MM.1S (cell line): ENCODE data around the gene EPHX1.

Source experiments
- DNase-seq: peaks from one replicate; pipeline ENCODE4 v3.0.0-alpha.2; 2015
- H2AFZ ChIP-seq: fragments of 300-600 bp; sonication (generic); 2 replicates; pipeline ENCODE4 v1.6.0; 2016; ENCODE audit warnings: antibody characterized with exemption, low read length
- H3F3A ChIP-seq: fragments of 300-600 bp; sonication (generic); 2 replicates; pipeline ENCODE4 v1.6.1; 2016; ENCODE audit warnings: mild to moderate bottlenecking, antibody characterized with exemption, low read length, moderate library complexity, mixed read lengths; ENCODE audit not compliant: insufficient read depth
- H3K27ac ChIP-seq: fragments of 300-600 bp; sonication (generic); 2 replicates; pipeline ENCODE4 v1.5.1; 2016; ENCODE audit warnings: mild to moderate bottlenecking, low read length
- H3K27me3 ChIP-seq: fragments of 300-600 bp; sonication (generic); replicated peaks from 2 replicates; pipeline ENCODE4 v1.6.0; 2016; ENCODE audit warnings: low read length; ENCODE audit not compliant: insufficient read depth
- H3K36me3 ChIP-seq: fragments of 300-600 bp; sonication (generic); replicated peaks from 2 replicates; pipeline ENCODE4 v1.6.1; 2016; ENCODE audit warnings: mild to moderate bottlenecking, low read length, mixed read lengths; ENCODE audit not compliant: insufficient read depth
- H3K4me1 ChIP-seq: fragments of 300-600 bp; sonication (generic); 2 replicates; pipeline ENCODE4 v1.6.1; 2016; ENCODE audit warnings: low read length, mixed read lengths
- H3K4me2 ChIP-seq: fragments of 300-600 bp; sonication (generic); 2 replicates; pipeline ENCODE4 v1.6.0; 2016; ENCODE audit warnings: low read depth, low read length
- H3K4me3 ChIP-seq: fragments of 300-600 bp; sonication (generic); 2 replicates; pipeline ENCODE4 v1.5.1; 2016; ENCODE audit warnings: low read length, mixed read lengths
- H3K79me2 ChIP-seq: fragments of 300-600 bp; sonication (generic); 2 replicates; pipeline ENCODE4 v1.6.1; 2016; ENCODE audit warnings: mixed run types, low read length, mixed read lengths
- H3K9ac ChIP-seq: fragments of 300-600 bp; sonication (generic); 2 replicates; pipeline ENCODE4 v1.6.1; 2016; ENCODE audit warnings: low read length, mixed read lengths
- H3K9me2 ChIP-seq: fragments of 300-600 bp; sonication (generic); replicated peaks from 2 replicates; pipeline ENCODE4 v1.6.1; 2016; ENCODE audit warnings: mild to moderate bottlenecking, low read length, mixed read lengths; ENCODE audit not compliant: insufficient read depth
- H3K9me3 ChIP-seq: fragments of 300-600 bp; sonication (generic); replicated peaks from 2 replicates; pipeline ENCODE4 v1.6.1; 2016; ENCODE audit warnings: mild to moderate bottlenecking, low read length, mixed read lengths; ENCODE audit not compliant: insufficient read depth
- H4K20me1 ChIP-seq: fragments of 300-600 bp; sonication (generic); 2 replicates; pipeline ENCODE4 v1.6.1; 2016; ENCODE audit warnings: mild to moderate bottlenecking, low read length, moderate library complexity, mixed read lengths; ENCODE audit not compliant: insufficient read depth
- CTCF ChIP-seq: fragments of 300-600 bp; sonication (generic); IDR thresholded peaks from 2 replicates; pipeline ENCODE4 v1.5.1; 2016; ENCODE audit warnings: antibody characterized with exemption, low read length, mixed read lengths
- EZH2 ChIP-seq: fragments of 300-600 bp; sonication (generic); optimal IDR thresholded peaks from 2 replicates; pipeline ENCODE3; 2017; ENCODE audit warnings: low read depth, mild to moderate bottlenecking, antibody characterized with exemption, low read length, mixed read lengths
- EZH2phosphoT487 ChIP-seq: fragments of 300-600 bp; sonication (generic); IDR thresholded peaks from 2 replicates; pipeline ENCODE4 v1.6.1; 2018; ENCODE audit warnings: antibody characterized with exemption, low read length

The EPHX1 gene

GRCh38 chr1:225871359-225872074, 61.6 kb downstream of the EPHX1 start:
- H3K27ac ChIP-seq = no peak overlapping the region
- no peaks in the 10 kb centered on the region for H3F3A ChIP-seq
- TF ChIP-seq CTCF = no peak
- TF ChIP-seq EZH2 = no peak
- no peak for TF ChIP-seq EZH2phosphoT487
- no peaks in the 10 kb centered on the region for H4K20me1 ChIP-seq
- no peaks in the 10 kb centered on the region for H3K9me2 ChIP-seq
- H3K4me1 ChIP-seq = peaks cover 15% of the 10 kb centered on the region
- no peak overlapping the region for H3K4me2 ChIP-seq
- no peaks in the 10 kb centered on the region for H3K9me3 ChIP-seq
- H3K36me3 ChIP-seq = peaks cover 41% of the 10 kb centered on the region
- no peak for DNase-seq
- H2AFZ ChIP-seq = no peak overlapping the region
- no peaks in the 10 kb centered on the region for H3K27me3 ChIP-seq
- no peak overlapping the region for H3K4me3 ChIP-seq
- H3K79me2 ChIP-seq = peaks cover 84% of the 10 kb centered on the region
- no peak overlapping the region for H3K9ac ChIP-seq

GRCh38 chr1:225872075-225872430, 62.1 kb downstream of the EPHX1 start:
- TF ChIP-seq EZH2 (no peak), EZH2phosphoT487 (no peak), CTCF (no peak)

GRCh38 chr1:225873281-225873850, 63.4 kb downstream of the EPHX1 start:
- Histone ChIP-seq H3K4me1 (peaks cover 34% of the 10 kb centered on the region), H3K79me2 (peaks cover 87% of the 10 kb centered on the region), H4K20me1 (no peaks in the 10 kb centered on the region), H3K27ac (no peak overlapping the region), H3K36me3 (peaks cover 44% of the 10 kb centered on the region), H3F3A (peaks cover 3% of the 10 kb centered on the region; the same call in 1 of the 2 replicates), H2AFZ (no peak overlapping the region), H3K27me3 (no peaks in the 10 kb centered on the region), H3K9me3 (no peaks in the 10 kb centered on the region), H3K4me2 (no peak overlapping the region), H3K9ac (no peak overlapping the region), H3K4me3 (no peak overlapping the region), H3K9me2 (no peaks in the 10 kb centered on the region)
- DNase-seq = no peak
- no peak for TF ChIP-seq CTCF
- no peak for TF ChIP-seq EZH2
- no peak for TF ChIP-seq EZH2phosphoT487

More at GRCh38 chr1:225872075-225872430, 62.1 kb downstream of the EPHX1 start:
- DNase-seq = no peak
- Histone ChIP-seq H3K27ac (no peak overlapping the region), H3K4me3 (no peak overlapping the region), H3F3A (peaks cover 1% of the 10 kb centered on the region; the same call in 1 of the 2 replicates), H3K27me3 (no peaks in the 10 kb centered on the region), H3K9ac (no peak overlapping the region), H3K9me2 (no peaks in the 10 kb centered on the region), H4K20me1 (no peaks in the 10 kb centered on the region), H3K4me1 (peaks cover 21% of the 10 kb centered on the region), H3K79me2 (peaks cover 84% of the 10 kb centered on the region), H3K9me3 (no peaks in the 10 kb centered on the region), H3K36me3 (peaks cover 43% of the 10 kb centered on the region), H2AFZ (no peak overlapping the region), H3K4me2 (no peak overlapping the region)
